Endothelial cell of umbilical vein (primary cell): ENCODE results near the gene LDHA. TPM values are rescaled to one million over a fixed set of nuclear protein-coding genes. Genes with fewer than 3 reads are reported as not detected.
"Not testable (repeated sequence)": the region's sequence is repeated elsewhere in the genome, so short reads cannot be mapped to it uniquely, and the experiment has no call there.

Experiments
- BruUV-seq: library from RNA; stranded (reverse); fragments of 400-500 nt; replicated peaks from 2 replicates; lab custom pipeline; 2021; lab: Mats Ljungman, UMichigan
- CTCF ChIA-PET: fragments of 300-600, 350-600 bp; sonication (Branson Sonifier 250); formaldehyde crosslinking; loops from one replicate; lab custom pipeline; 2021; ENCODE audit warnings: antibody characterized with exemption, inconsistent platforms; lab: Charles Lee
- POLR2A ChIA-PET: fragments of 300-600, 350-600 bp; sonication (Branson Sonifier 250); formaldehyde crosslinking; loops from one replicate; lab custom pipeline; 2021; ENCODE audit warnings: antibody characterized with exemption, inconsistent platforms; lab: Charles Lee
- DNase-seq: peaks from one replicate; pipeline ENCODE4 v3.0.0-alpha.2; 2011; ENCODE audit warnings: low read depth, low spot score
- FAIRE-seq: peaks from 2 replicates; lab custom pipeline; 2011; peaks lifted over from hg19 to GRCh38; lab: Jason Lieb, UNC
- H2AFZ ChIP-seq: 2 replicates; pipeline ENCODE4 v1.6.0; 2012; ENCODE audit warnings: low read depth, low read length, control low read depth, inconsistent platforms
- H3K27ac ChIP-seq: 2 replicates; pipeline ENCODE4 v1.5.1; 2011; ENCODE audit warnings: low read depth, mild to moderate bottlenecking, control low read depth, low read length, moderate library complexity; ENCODE audit not compliant: insufficient read depth
- H3K27me3 ChIP-seq, 2 experiments: 2 replicates each; pipeline versions ENCODE4 v1.6.0 to v1.6.1; 2011; ENCODE audit warnings: low read length in 2 of 2, mixed read lengths in 1 of 2; ENCODE audit not compliant: control insufficient read depth in 2 of 2, insufficient read depth in 2 of 2
- H3K36me3 ChIP-seq, 2 experiments: 2 replicates in 1 of 2; 3 replicates in 1 of 2; pipeline ENCODE4 v1.5.1; 2011; ENCODE audit warnings: low read length in 2 of 2, mild to moderate bottlenecking in 1 of 2, moderate library complexity in 1 of 2; ENCODE audit not compliant: control insufficient read depth in 2 of 2, insufficient read depth in 2 of 2; ENCODE audit errors: extremely low read depth in 1 of 2
- H3K4me1 ChIP-seq: 3 replicates; pipeline ENCODE4 v1.5.1; 2011; ENCODE audit warnings: mild to moderate bottlenecking, low read length; ENCODE audit not compliant: control insufficient read depth, insufficient read depth; ENCODE audit errors: extremely low read depth
- H3K4me2 ChIP-seq: 2 replicates; pipeline ENCODE4 v1.6.1; 2011; ENCODE audit warnings: low read length, control low read depth, mixed read lengths; ENCODE audit not compliant: insufficient read depth
- H3K4me3 ChIP-seq, 3 experiments: fragments of 200-600 bp in 1 of 3; sonication (generic), shearing (Covaris generic) in 1 of 3; replicated peaks in 1 of 3; 2 replicates each; pipeline ENCODE4 v1.5.1; 2011 to 2016; ENCODE audit warnings: control low read depth in 3 of 3, low read length in 3 of 3, mild to moderate bottlenecking in 2 of 3, inconsistent platforms in 1 of 3, low read depth in 1 of 3, moderate library complexity in 1 of 3; ENCODE audit not compliant: insufficient read depth in 1 of 3
- H3K79me2 ChIP-seq: 2 replicates; pipeline ENCODE4 v1.6.0; 2012; ENCODE audit warnings: low read length, inconsistent platforms; ENCODE audit not compliant: control insufficient read depth, insufficient read depth
- H3K9ac ChIP-seq: replicated peaks from 2 replicates; pipeline ENCODE3; 2011; ENCODE audit warnings: low read length, control low read depth; ENCODE audit not compliant: insufficient read depth; ENCODE audit errors: extremely low read depth
- H3K9me1 ChIP-seq: replicated peaks from 3 replicates; pipeline ENCODE4 v1.6.0; 2011; ENCODE audit warnings: mild to moderate bottlenecking, low read length; ENCODE audit not compliant: control insufficient read depth, insufficient read depth; ENCODE audit errors: extremely low read depth
- H3K9me3 ChIP-seq: replicated peaks from 2 replicates; pipeline ENCODE4 v1.5.1; 2012; ENCODE audit warnings: low read length, inconsistent platforms; ENCODE audit not compliant: control insufficient read depth, insufficient read depth
- H4K20me1 ChIP-seq: replicated peaks from 2 replicates; pipeline ENCODE3; 2011; ENCODE audit warnings: mild to moderate bottlenecking, low read length; ENCODE audit not compliant: control insufficient read depth, insufficient read depth; ENCODE audit errors: extremely low read depth
- CTCF ChIP-seq, 2 donors: IDR thresholded peaks; 1 replicate in 1 of 2; 2 replicates in 1 of 2; pipeline ENCODE4 v1.5.1; 2011; ENCODE audit warnings: low read length in 2 of 2, mild to moderate bottlenecking in 2 of 2, moderate library complexity in 2 of 2, control low read depth in 1 of 2, inconsistent platforms in 1 of 2, low read depth in 1 of 2; ENCODE audit not compliant: insufficient read depth in 1 of 2; ENCODE audit errors: extremely low read depth in 1 of 2
- dilution Hi-C: fragments of 300-500 bp; cut with MboI; formaldehyde crosslinking; loops from one replicate; pipeline ENCODE4 v1.15.0; 2019; ENCODE audit warnings: low sequenced_read_pairs; ENCODE audit not compliant: extremely low pct_ligation_motif_present
- intact Hi-C: fragments of 100-400 bp; cut with micrococcal nuclease; formaldehyde crosslinking; loops from one replicate; pipeline ENCODE4 v1.10.0; 2022
- polyA plus RNA-seq, 4 experiments: library from polyadenylated mRNA; depleted of rRNA in 3 of 4; stranded (reverse) in 3 of 4; unstranded in 1 of 4; fragments of >200 nt; gene quantifications; 2 replicates each; pipeline versions ENCODE4 v1.2.1 to v1.2.3, GENCODE V29; 2011 to 2012; ENCODE audit warnings: missing spikeins in 1 of 4
- total RNA-seq: library from RNA; stranded (reverse); gene quantifications from 2 replicates; pipeline ENCODE4 v1.2.3, GENCODE V29; 2021

LDHA gene
- total and polyA plus RNA-seq, 2 donors (not counting 3 experiments of a cell fraction or from before 2014, with no cell fraction given), result 265 to 537 TPM

GRCh38 chr11:18401077-18401476, 6.7 kb downstream of the LDHA start:
- peaks cover 38% of the 10 kb centered on the region for H3K79me2 ChIP-seq
- FAIRE-seq, CTCF ChIA-PET: not testable (repeated sequence)

GRCh38 chr11:18404062-18404461, 9.7 kb downstream of the LDHA start:
- TF ChIP-seq CTCF (IDR thresholded peaks at IDR 0.05; ENCODE audit: extremely low read depth in 1 of 2, insufficient read depth in 1 of 2, low read depth in 1 of 2, low read length in 2 of 2), result no peak
- peaks cover 14% of the 10 kb centered on the region for H3K79me2 ChIP-seq
- no peak for DNase-seq
- H3K9me3 ChIP-seq, result no peaks in the 10 kb centered on the region
- no peak for FAIRE-seq
- ChIA-PET POLR2A (no interaction called here), CTCF (no interaction called here)
- no peak overlapping the region for H3K4me2 ChIP-seq
- no peaks in the 10 kb centered on the region for H4K20me1 ChIP-seq
- H3K27me3 ChIP-seq, result no peaks in the 10 kb centered on the region
- peaks cover 17 to 35% of the 10 kb centered on the region in 2 experiments for H3K36me3 ChIP-seq
- dilution Hi-C loops, result no loop called here
- H3K4me3 ChIP-seq, result no peak overlapping the region
- no peak overlapping the region for H3K27ac ChIP-seq
- no peaks in the 10 kb centered on the region for H3K4me1 ChIP-seq
- H3K9me1 ChIP-seq, result no peaks in the 10 kb centered on the region
- intact Hi-C loops, result no loop called here
- no TSS peak for BruUV-seq
- no peak overlapping the region for H3K9ac ChIP-seq
- H2AFZ ChIP-seq, result no peak overlapping the region

More at GRCh38 chr11:18401077-18401476, 6.7 kb downstream of the LDHA start:
- H3K4me3 ChIP-seq, DNase-seq, intact Hi-C loops, H4K20me1 ChIP-seq, H3K4me1 ChIP-seq, dilution Hi-C loops, H3K9ac ChIP-seq, BruUV-seq, H3K9me3 ChIP-seq, H3K27me3 ChIP-seq, H3K27ac ChIP-seq, H2AFZ ChIP-seq, H3K9me1 ChIP-seq, POLR2A ChIA-PET, H3K4me2 ChIP-seq: not testable (repeated sequence)
- peaks cover 11 to 38% of the 10 kb centered on the region in 2 experiments for H3K36me3 ChIP-seq

GRCh38 chr11:18407400-18407799, 13.0 kb downstream of the LDHA start:
- H3K79me2 ChIP-seq, H3K9me1 ChIP-seq, H3K4me2 ChIP-seq, H3K9me3 ChIP-seq, H2AFZ ChIP-seq, H3K4me3 ChIP-seq, H4K20me1 ChIP-seq, H3K9ac ChIP-seq, H3K27ac ChIP-seq, intact Hi-C loops, H3K27me3 ChIP-seq, H3K4me1 ChIP-seq, FAIRE-seq, dilution Hi-C loops, DNase-seq: not testable (repeated sequence)
- POLR2A ChIA-PET, result interaction anchor here (0.6 kb wide), 1 partner anchor 123 kb away, joined by 3 read pairs; no protein-coding TSS in a partner anchor
- peaks cover 11 to 16% of the 10 kb centered on the region in 2 experiments for H3K36me3 ChIP-seq
- BruUV-seq, result TSS peak; percentile 99
- CTCF ChIA-PET, result interaction anchor here (1.3 kb wide), 1 partner anchor 12 kb away, joined by 3 read pairs; no protein-coding TSS in a partner anchor
